Epithelial cell of proximal tubule (primary cell): Measurements from ENCODE around the gene TSPAN15. TPM values are rescaled to one million over a fixed set of nuclear protein-coding genes. Genes with fewer than 3 reads are reported as not detected.

Source experiments
- DNase-seq: peaks from one replicate; pipeline ENCODE4 v3.0.0-alpha.2; 2011; ENCODE audit warnings: low read depth
- H3K4me3 ChIP-seq: 2 replicates; pipeline ENCODE4 v1.5.1; 2011; ENCODE audit warnings: low read depth, mild to moderate bottlenecking, low read length
- total RNA-seq: library from RNA; depleted of rRNA; stranded (reverse); fragments of >200 nt; gene quantifications from 2 replicates; pipeline ENCODE4 v1.2.3, GENCODE V29; 2015
- TF ChIP-seq, protein P1 (sequence below): conservative IDR thresholded peaks from 2 replicates; pipeline ENCODE4 v1.5.1; 2012; ENCODE audit warnings: low read depth, mild to moderate bottlenecking, low read length

TSPAN15 gene
- total RNA-seq, 1 donor from 2014 or later = 28.6 TPM

DNA sequence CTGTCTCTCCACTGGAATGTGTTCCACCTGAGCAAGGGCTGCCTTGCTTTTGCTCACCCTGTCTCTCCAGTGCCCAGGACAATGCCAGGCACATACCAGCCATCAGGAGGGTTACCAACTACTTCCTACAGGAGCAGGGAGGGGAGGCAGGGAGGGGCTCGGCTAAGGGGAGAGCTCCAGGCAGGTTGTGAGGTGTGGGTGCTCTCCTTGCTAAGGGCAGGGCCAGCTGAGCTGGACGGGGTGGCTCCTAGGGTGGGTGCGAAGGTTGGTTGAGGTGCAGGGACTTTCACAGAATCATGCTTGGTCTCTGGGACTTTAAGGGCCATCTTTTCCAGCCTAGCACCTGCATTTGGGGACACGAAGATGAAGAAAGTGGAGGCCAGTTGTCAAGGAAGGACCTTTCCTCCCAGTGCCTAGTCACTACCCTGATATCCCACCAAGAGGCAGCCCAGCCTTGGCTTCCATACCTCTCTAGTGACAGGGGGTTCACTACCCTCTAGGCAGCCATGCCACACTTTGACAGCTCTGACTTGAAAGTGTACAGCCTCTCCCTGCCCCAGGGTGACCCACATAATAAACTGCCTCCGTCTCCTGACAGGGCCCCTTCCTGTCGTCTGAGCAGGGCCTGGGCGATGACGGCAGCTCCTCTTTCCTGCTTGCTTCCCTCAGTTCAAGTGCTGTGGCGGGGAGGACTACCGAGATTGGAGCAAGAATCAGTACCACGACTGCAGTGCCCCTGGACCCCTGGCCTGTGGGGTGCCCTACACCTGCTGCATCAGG, 46.5 kb downstream of the TSPAN15 start:
- TF ChIP-seq, protein P1, sequence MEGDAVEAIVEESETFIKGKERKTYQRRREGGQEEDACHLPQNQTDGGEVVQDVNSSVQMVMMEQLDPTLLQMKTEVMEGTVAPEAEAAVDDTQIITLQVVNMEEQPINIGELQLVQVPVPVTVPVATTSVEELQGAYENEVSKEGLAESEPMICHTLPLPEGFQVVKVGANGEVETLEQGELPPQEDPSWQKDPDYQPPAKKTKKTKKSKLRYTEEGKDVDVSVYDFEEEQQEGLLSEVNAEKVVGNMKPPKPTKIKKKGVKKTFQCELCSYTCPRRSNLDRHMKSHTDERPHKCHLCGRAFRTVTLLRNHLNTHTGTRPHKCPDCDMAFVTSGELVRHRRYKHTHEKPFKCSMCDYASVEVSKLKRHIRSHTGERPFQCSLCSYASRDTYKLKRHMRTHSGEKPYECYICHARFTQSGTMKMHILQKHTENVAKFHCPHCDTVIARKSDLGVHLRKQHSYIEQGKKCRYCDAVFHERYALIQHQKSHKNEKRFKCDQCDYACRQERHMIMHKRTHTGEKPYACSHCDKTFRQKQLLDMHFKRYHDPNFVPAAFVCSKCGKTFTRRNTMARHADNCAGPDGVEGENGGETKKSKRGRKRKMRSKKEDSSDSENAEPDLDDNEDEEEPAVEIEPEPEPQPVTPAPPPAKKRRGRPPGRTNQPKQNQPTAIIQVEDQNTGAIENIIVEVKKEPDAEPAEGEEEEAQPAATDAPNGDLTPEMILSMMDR = no peak
- no peak for DNase-seq
- no peak overlapping the region for H3K4me3 ChIP-seq

DNA sequence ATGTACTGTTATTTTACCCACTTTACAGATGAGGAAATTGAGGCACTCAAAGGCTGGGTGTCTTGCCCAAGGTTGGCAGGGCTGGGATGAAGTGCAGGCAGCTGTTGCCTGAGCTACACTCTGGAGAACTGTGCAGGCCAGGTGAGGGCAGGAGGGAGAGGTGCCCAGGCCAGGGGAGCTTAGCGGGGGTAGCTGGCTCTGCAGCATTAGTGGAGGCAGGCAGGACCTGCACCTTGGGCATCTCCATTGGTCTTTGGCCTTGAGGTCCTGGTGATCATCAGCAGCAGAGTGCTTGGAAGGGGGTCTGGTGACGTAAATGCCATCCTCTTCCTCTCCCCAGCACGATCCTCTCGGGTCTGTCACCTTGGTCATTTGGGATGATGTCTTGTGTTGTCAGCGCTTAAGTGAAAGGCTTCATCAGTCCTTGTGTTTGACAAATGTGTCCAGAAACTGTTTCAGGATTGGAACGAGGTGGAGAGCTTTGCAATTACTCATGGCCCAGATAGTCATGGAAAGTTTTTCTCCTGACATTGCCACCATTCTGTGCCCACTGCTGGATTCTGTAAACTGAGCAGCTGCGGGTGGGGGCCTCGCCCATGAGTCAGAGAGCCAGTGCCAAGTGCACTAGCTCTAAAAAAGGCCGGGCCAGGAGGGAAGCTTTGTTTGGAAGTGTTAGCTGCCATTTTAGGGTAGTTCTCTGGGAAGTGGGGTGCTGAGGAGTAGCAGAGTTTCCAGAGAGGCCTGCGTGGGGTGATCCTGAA, 47.6 kb downstream of the TSPAN15 start:
- no peak overlapping the region for H3K4me3 ChIP-seq
- TF ChIP-seq, protein P1 = no peak
- no peak for DNase-seq

DNA sequence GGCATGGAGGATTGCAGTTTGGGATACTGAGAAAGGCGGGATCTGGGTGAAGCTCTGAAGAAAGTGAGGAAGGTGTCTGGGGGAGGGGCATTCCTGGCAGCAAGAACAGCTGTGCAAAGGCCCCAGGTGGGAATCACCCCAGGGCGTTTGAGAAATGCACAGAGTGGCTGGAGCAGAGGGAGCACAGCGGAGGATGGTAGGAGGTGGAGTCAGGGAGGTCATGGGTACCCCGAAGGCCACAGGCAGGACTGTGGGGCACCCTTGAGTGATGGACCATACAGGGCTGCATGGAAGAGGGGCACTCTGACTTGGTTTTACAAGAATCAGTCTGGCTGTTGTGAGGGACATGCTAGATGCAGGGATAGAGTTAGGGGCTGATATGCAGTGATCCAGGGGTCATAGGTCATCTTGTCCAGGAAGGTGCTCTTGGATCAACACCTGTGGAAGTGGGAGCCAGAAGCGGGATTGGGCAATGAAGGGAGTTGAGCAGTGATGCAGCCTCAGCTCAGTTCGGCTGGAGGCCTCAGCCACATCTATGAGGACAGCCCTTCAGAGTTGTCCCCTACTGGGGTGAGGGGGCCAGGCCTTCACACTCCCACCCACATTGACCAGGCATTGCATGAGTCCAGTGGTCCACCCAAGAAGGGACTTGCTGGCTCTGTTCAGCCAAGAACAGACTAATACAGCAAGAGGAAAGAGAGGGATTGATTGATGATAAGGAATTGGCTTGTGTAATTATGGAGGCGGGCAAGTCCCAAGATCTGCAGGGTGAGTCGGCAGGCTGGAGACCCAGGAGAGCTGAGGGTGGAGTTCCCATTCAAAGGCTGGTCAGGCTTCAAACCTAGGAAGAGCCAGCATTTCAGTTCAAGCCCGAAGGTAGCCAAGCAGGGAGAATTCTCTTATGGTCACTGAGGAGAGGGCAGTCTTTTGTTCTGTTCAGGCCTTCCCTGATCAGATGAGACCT, 48.7 kb downstream of the TSPAN15 start:
- TF ChIP-seq, protein P1 = no peak
- DNase-seq = no peak
- H3K4me3 ChIP-seq = no peak overlapping the region

DNA sequence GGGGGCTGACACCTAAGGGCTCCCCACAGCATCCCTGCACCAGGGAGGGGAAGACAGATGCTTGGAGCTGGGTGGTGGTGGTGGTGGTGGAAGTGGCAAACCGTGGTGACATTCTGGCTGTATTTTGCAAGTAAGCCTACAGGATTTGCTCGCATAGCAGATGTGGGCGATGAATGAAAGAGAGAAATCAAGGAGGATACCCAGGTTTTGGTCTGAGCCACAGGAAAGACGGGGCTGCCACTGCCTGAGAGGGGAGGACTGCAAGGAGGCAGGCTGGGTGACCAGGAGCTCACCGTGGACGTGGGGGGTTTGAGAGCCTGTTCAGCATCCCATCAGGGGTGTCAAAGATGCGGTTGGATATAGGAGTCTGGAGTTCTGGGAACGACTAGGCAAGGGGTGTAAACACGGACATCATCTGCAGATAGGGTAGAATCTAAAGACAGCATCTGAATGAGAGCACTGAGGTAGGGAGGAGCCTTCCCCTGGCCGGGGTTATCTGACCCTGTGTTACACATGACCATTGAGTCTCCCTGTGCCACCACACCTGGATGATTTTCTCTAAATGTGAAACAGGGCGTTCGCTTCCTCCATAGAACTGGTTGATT, 49.7 kb downstream of the TSPAN15 start:
- no peak overlapping the region for H3K4me3 ChIP-seq
- DNase-seq = no peak
- TF ChIP-seq, protein P1 = no peak

DNA sequence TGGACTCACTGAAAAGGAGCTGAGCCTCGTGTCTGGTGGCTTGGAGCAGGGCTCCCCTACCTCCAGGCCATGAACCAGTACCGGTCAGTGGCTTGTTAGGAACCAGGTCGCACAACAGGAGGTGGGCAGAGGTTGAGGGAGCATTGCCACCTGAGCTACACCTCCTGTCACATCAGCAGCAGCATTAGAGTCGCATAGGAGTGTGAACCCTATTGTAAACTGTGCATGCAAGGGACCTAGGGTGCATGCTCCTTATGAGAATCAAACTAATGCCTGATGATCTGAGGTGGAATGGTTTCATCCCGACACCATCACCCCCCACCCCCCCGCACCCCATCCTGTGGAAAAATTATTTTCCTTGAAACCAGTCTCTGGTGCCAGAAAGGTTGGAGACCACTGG, 50.4 kb downstream of the TSPAN15 start:
- TF ChIP-seq, protein P1 = no peak
- no peak overlapping the region for H3K4me3 ChIP-seq
- no peak for DNase-seq

DNA sequence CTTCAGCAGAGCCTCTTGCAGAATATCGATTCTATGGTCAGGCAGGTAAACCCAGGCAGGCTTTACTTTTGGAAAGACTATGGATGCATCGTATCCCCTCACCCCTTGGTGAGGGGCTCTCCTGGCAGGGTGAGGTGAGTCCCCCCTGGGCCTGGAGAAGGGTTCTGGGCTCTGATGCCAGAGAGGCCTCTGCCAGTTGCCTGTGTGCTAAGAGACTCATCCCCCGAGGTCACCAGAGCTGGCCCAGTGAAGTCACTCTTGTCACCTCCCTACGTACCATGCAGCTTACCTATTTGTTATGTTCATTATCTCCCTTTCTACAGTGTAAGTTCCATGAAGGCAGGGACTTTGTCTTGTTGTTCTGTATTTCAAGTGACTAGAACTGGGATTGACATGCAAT, 51.3 kb downstream of the TSPAN15 start:
- no peak for DNase-seq
- H3K4me3 ChIP-seq = no peak overlapping the region
- TF ChIP-seq, protein P1 = no peak
